GM12878 (cell line): ENCODE results near the gene PCDHA3. TPM values are rescaled to one million over a fixed set of nuclear protein-coding genes. Genes with fewer than 3 reads are reported as not detected.

Source experiments
- ATAC-seq: fragments of 200-7000 bp; cut with Tn5 transposase; 3 replicates; pipeline ENCODE4 v1.9.1; 2020; ENCODE audit warnings: mild to moderate bottlenecking, moderate library complexity
- BruUV-seq: library from RNA; stranded (reverse); fragments of 400-500 nt; replicated peaks from 2 replicates; lab custom pipeline; 2021; lab: Mats Ljungman, UMichigan
- CTCF ChIA-PET: fragments of 300-600 bp; sonication (Branson Sonifier 250); formaldehyde crosslinking; extraction: SDS; loops from one replicate; lab custom pipeline; 2021; ENCODE audit warnings: inconsistent platforms; lab: Yijun Ruan, JAX
- POLR2A ChIA-PET: fragments of 350-600 bp; formaldehyde crosslinking; extraction: SDS; loops from one replicate; lab custom pipeline; 2021; ENCODE audit warnings: inconsistent platforms; lab: Charles Lee
- RAD21 ChIA-PET: fragments of 300-600 bp; sonication (Branson Sonifier 250); formaldehyde crosslinking; loops from one replicate; lab custom pipeline; 2023; ENCODE audit warnings: antibody characterized with exemption; ENCODE audit not compliant: unreplicated experiment; lab: Charles Lee
- SMC1A ChIA-PET: fragments of 300-600 bp; sonication (Branson Sonifier 250); formaldehyde crosslinking; loops from one replicate; lab custom pipeline; 2023; ENCODE audit not compliant: unreplicated experiment, uncharacterized antibody; lab: Charles Lee
- DNase-seq: peaks from one replicate; pipeline ENCODE4 v3.0.0-alpha.2; 2011; ENCODE audit warnings: low read depth, low spot score
- FAIRE-seq: peaks from 3 replicates; lab custom pipeline; 2011; peaks lifted over from hg19 to GRCh38; lab: Jason Lieb, UNC
- H2AFZ ChIP-seq: 2 replicates; pipeline ENCODE4 v1.6.0; 2011; ENCODE audit warnings: low read depth, low read length, control low read depth; ENCODE audit not compliant: control insufficient read depth
- H3K27ac ChIP-seq: 2 replicates; pipeline ENCODE4 v1.5.1; 2011; ENCODE audit warnings: control low read depth; ENCODE audit not compliant: control insufficient read depth, insufficient read depth
- H3K27me3 ChIP-seq, 2 experiments: replicated peaks in 1 of 2; 2 replicates each; pipeline versions ENCODE4 v1.6.0 to v1.6.1; 2011; ENCODE audit warnings: low read length in 1 of 2; ENCODE audit not compliant: control insufficient read depth in 2 of 2, insufficient read depth in 2 of 2
- H3K36me3 ChIP-seq, 2 experiments: 2 replicates each; pipeline ENCODE4 v1.5.1; 2011; ENCODE audit warnings: low read length in 1 of 2; ENCODE audit not compliant: control insufficient read depth in 2 of 2, insufficient read depth in 2 of 2
- H3K4me1 ChIP-seq: 2 replicates; pipeline ENCODE4 v1.6.1; 2011; ENCODE audit warnings: mild to moderate bottlenecking, low read length, moderate library complexity, mixed read lengths; ENCODE audit not compliant: control insufficient read depth, insufficient read depth
- H3K4me2 ChIP-seq: 2 replicates; pipeline ENCODE4 v1.6.0; 2011; ENCODE audit warnings: control low read depth; ENCODE audit not compliant: control insufficient read depth, insufficient read depth
- H3K4me3 ChIP-seq: fragments of 200-600 bp; sonication (generic); 2 replicates; pipeline ENCODE4 v1.5.1; 2016
- H3K79me2 ChIP-seq: 2 replicates; pipeline ENCODE4 v1.6.0; 2011; ENCODE audit warnings: low read length; ENCODE audit not compliant: control insufficient read depth, insufficient read depth
- H3K9ac ChIP-seq: 2 replicates; pipeline ENCODE4 v1.8.0; 2011; ENCODE audit warnings: low read length, control low read depth, mixed read lengths; ENCODE audit not compliant: control insufficient read depth, insufficient read depth
- H3K9me3 ChIP-seq: replicated peaks from 3 replicates; pipeline ENCODE4 v1.5.1; 2011; ENCODE audit warnings: mild to moderate bottlenecking, low read length; ENCODE audit not compliant: control insufficient read depth, insufficient read depth
- H4K20me1 ChIP-seq: 2 replicates; pipeline ENCODE4 v1.6.0; 2011; ENCODE audit not compliant: control insufficient read depth, insufficient read depth
- CTCF ChIP-seq, 3 experiments: IDR thresholded peaks in 2 of 3; conservative IDR thresholded peaks in 1 of 3; 2 replicates each; pipeline ENCODE4 v1.5.1; 2011; ENCODE audit warnings: low read depth in 3 of 3, low read length in 3 of 3, mild to moderate bottlenecking in 3 of 3, control low read depth in 2 of 3, moderate library complexity in 2 of 3, inconsistent platforms in 1 of 3, mixed read lengths in 1 of 3; ENCODE audit not compliant: control insufficient read depth in 2 of 3, insufficient read depth in 1 of 3; ENCODE audit errors: extremely low read depth in 1 of 3
- JUNB ChIP-seq: IDR thresholded peaks from 2 replicates; pipeline ENCODE4 v1.6.1; 2016; ENCODE audit warnings: antibody characterized with exemption, mild to moderate bottlenecking
- SUZ12 ChIP-seq: fragments of 200-600 bp; sonication (generic); IDR thresholded peaks from one replicate; pipeline ENCODE4 v1.6.1; 2018; ENCODE audit warnings: antibody characterized with exemption, mild to moderate bottlenecking; ENCODE audit not compliant: unreplicated experiment
- WGBS: methylation state at CpG from one replicate; pipeline ENCODE4 v1.1.6; 2016; ENCODE audit warnings: low lambda C conversion rate; ENCODE audit not compliant: insufficient replicate concordance, insufficient coverage; ENCODE audit errors: missing lambda C conversion rate; 5-methylcytosine and 5-hydroxymethylcytosine counted together
- in situ Hi-C: fragments of 300-500 bp; cut with MboI; formaldehyde crosslinking; loops from 9 replicates; pipeline ENCODE4 v1.14.3; 2018; ENCODE audit warnings: mixed read lengths
- intact Hi-C: fragments of 100-400 bp; cut with micrococcal nuclease; formaldehyde crosslinking; loops from one replicate; pipeline ENCODE4 v1.14.2; 2022; ENCODE audit not compliant: unreplicated experiment
- polyA plus RNA-seq, 11 experiments: library from polyadenylated mRNA; depleted of rRNA in 4 of 11; unstranded in 6 of 11; stranded (reverse) in 5 of 11; fragments of >200 nt; fragmentation: Nextera tagmentation in 4 of 11; fragmentation: Illumina TruSeq in 1 of 11; extraction: Ambion mirVana in 4 of 11; extraction: Trizol in 1 of 11; gene quantifications; 1 replicate in 1 of 11; 2 replicates in 10 of 11; pipeline versions ENCODE4 v1.2.1 to v1.2.3, GENCODE V29; 2011 to 2016; ENCODE audit warnings: inconsistent platforms in 2 of 11, missing spikeins in 2 of 11, low read depth in 1 of 11
- total RNA-seq, 4 experiments: library from RNA; depleted of rRNA in 3 of 4; stranded (reverse); fragments of >200 nt in 3 of 4; fragmentation: Illumina TruSeq in 1 of 4; extraction: Trizol in 1 of 4; gene quantifications; 2 replicates each; pipeline versions ENCODE4 v1.2.1 to v1.2.3, GENCODE V29; 2013 to 2021

The PCDHA3 gene
- total and polyA plus RNA-seq, 10 of the 15 experiments (the other 5 are each of a cell fraction or from before 2014, with no cell fraction given), result 0.01 to 0.04 TPM; not detected in 8

GRCh38 chr5:140835622-140836510 lies 35.0 kb downstream of the PCDHA3 start (continued):
- TF ChIP-seq SUZ12, result no peak

- ChIA-PET SMC1A (no interaction called here), POLR2A (no interaction called here), RAD21 (no interaction called here), CTCF (interaction anchor here (0.7 to 1.4 kb wide), 2 partner anchors 20 to 48 kb away, joined by 3 read pairs; partner anchors contain the start of gene PCDHA5)
- no peaks in the 10 kb centered on the region for H3K4me1 ChIP-seq
- no peak within 1 kb of the TSS for H3K4me3 ChIP-seq
- H3K79me2 ChIP-seq, result no peaks in the 10 kb centered on the region
- H3K9me3 ChIP-seq, result no peaks in the 10 kb centered on the region; the same call in 2 of the 3 replicates
- in situ Hi-C loops (no loop called here), intact Hi-C loops (no loop called here)
- FAIRE-seq (no peak), DNase-seq (no peak), ATAC-seq (no peak)
- no TSS peak for BruUV-seq
- no peak within 1 kb of the TSS for H3K27ac ChIP-seq
- H2AFZ ChIP-seq, result no peak within 1 kb of the TSS
- no peaks in the 10 kb centered on the region for H3K27me3 ChIP-seq
- H3K9ac ChIP-seq, result no peak within 1 kb of the TSS
- no peaks in the 10 kb centered on the region for H4K20me1 ChIP-seq
- 59% methylated on average over 35 of the region's 47 CpGs for WGBS
- no peak within 1 kb of the TSS for H3K4me2 ChIP-seq
- no peaks in the 10 kb centered on the region for H3K36me3 ChIP-seq
- TF ChIP-seq CTCF (IDR thresholded peaks at IDR 0.05 in 2 of 3, conservative IDR thresholded peaks at IDR 0.05 in 1 of 3; ENCODE audit: control insufficient read depth in 2 of 3, extremely low read depth in 1 of 3, insufficient read depth in 1 of 3, low read depth in 3 of 3, low read length in 3 of 3) (peak in 1 of 3 experiments; percentile 10; a peak in 1 of 6 replicates), JUNB (no peak)
Observed at GRCh38 chr5:140840978-140841962, 40.4 kb downstream of the PCDHA3 start, which contains the start of gene PCDHA8. PCDHA8 (plus strand) TSS chr5:140841187; CDS start chr5:140841322, 135 bp downstream.
